ENCODE results near the gene MRPS17.

Gene MRPS17

GRCh38 chr7:55973747-55974250, 22.1 kb downstream of the MRPS17 start:
- no peak for DNase-seq

- DNase-seq: no peak
These were observed 24.4 kb downstream of the MRPS17 start for GRCh38 chr7:55975988-55976633.

- DNase-seq: no peak
These were observed 26.2 kb downstream of the MRPS17 start for GRCh38 chr7:55977831-55978230.

GRCh38 chr7:55980266-55980665, 28.6 kb downstream of the MRPS17 start:
- no peak for DNase-seq

- no peak for DNase-seq
These were observed 31.9 kb downstream of the MRPS17 start for GRCh38 chr7:55983537-55983936.

- DNase-seq: no peak
These were observed 40.7 kb downstream of the MRPS17 start for GRCh38 chr7:55992346-55992745.

- no peak for DNase-seq
These were observed 45.3 kb downstream of the MRPS17 start for GRCh38 chr7:55996856-55997500.

GRCh38 chr7:56003749-56004148, 52.1 kb downstream of the MRPS17 start:
- DNase-seq: no peak

Data from stimulated activated CD4-positive, alpha-beta T cell treated with anti-CD3 and anti-CD28 coated beads, Interleukin-12 subunit alpha, Interleukin-12 subunit beta, amount 100 ng/mL, for 4 hours (primary cell).